GM18499 (cell line): ENCODE data around the gene LGALS7B.
"Not testable (repeated sequence)": the region's sequence is repeated elsewhere in the genome, so short reads cannot be mapped to it uniquely, and the experiment has no call there.

ENCODE experiments used
- ATAC-seq: cut with Tn5 transposase; IDR thresholded peaks from one replicate; pipeline ENCODE4 v1.9.1; 2021; ENCODE audit warnings: moderate number of reproducible peaks; ENCODE audit not compliant: insufficient read depth, unreplicated experiment

LGALS7B gene

DNA sequence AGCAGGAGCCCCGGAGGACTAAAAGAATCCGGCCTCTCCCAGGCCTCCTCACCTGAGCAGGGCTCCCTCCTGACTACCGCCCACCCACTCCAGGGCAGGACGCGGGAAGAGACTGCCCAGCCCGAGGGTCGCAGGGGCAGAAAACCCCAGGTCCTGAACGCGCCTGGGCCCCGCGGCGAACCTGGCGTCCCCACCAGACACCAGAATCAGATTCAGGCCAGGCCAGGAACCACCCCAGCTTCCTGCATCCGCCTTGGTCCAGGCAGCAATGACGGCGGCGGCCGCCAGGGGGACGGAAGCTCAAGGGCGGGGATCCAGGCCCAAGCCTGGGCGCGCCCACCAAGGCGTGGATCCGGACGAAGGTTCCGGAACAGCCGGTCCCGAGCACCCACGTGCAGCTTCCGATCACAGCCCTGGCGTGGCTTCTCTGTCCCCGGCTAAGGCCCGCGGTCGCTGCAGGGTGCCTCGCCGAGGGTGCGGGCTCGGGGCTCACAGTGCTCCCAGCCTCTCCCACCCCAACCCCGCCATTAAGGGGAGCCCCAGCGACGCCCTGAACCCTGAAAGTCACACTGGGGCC is 19.3 kb upstream of the LGALS7B start:
- ATAC-seq, result no peak

DNA sequence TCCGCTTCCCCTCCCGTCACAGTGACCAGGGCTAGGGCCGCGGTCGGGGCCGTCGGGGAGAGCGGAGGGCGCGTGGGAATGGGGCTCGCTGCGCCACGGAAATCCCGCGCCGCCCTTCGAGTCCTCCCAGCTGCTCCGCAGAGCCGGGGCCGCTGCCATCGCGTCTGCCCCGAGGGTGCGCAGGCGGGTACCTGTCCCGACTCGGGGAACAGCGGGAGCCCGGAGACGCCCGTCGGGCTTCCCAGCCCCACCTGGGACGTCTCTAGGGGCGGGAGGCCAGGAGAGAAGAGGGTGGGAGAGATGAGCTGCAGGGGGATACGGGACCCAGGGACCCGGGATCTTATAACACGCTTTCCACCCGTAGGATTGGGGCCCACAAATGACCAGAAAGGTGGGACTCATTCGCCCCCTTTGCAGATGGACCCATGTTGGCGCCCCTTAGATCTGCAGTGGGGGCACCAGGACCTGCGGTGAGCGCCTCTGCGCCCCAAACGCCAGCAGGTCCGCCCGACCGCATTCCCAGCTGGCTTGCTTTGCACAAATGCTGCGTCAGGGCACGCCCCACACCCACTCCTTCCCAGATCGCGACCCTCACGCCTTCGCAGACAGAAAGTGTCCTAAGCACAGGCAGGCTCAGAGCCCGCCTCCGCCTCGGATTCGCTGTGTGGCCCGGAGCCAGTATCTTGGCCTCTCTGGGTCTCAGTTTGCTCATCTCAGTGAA is 18.6 kb upstream of the LGALS7B start:
- not testable (repeated sequence) for ATAC-seq

DNA sequence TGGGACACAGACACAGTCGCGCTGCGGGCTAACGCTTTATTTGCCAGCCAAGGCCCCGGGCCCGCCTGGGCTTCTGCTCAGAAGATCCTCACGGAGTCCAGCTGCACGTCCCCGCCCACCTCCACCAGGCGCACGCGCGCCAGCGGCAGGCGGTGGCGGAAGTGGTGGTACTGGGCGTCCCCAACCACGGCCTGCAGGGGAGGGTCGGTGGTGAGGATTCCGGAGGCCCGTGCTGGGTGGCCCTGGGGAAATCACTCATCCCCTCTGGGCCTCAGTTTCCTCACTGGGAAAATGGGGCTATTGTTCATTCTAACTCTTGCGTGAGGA is 18.1 kb upstream of the LGALS7B start:
- ATAC-seq, result not testable (repeated sequence)

DNA sequence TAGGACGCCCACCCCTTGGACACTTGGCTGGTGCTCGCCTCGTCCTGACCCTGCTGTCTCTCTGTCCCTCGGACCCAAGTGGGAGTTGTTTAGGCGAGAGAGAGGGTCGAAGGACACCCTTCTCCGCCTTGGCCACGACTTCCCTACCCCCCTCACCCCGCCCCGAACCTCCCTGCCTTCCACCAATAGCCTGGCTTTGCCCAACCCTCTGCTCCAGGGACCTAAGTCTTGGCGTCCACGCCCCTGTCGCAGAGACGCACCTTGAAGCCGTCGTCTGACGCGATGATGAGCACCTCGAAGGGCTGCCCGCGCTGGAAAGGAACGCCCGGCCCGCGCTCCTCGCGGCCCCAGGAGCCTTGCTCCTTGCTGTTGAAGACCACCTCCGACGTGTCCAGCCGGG is 17.4 kb upstream of the LGALS7B start:
- ATAC-seq, result not testable (repeated sequence)

DNA sequence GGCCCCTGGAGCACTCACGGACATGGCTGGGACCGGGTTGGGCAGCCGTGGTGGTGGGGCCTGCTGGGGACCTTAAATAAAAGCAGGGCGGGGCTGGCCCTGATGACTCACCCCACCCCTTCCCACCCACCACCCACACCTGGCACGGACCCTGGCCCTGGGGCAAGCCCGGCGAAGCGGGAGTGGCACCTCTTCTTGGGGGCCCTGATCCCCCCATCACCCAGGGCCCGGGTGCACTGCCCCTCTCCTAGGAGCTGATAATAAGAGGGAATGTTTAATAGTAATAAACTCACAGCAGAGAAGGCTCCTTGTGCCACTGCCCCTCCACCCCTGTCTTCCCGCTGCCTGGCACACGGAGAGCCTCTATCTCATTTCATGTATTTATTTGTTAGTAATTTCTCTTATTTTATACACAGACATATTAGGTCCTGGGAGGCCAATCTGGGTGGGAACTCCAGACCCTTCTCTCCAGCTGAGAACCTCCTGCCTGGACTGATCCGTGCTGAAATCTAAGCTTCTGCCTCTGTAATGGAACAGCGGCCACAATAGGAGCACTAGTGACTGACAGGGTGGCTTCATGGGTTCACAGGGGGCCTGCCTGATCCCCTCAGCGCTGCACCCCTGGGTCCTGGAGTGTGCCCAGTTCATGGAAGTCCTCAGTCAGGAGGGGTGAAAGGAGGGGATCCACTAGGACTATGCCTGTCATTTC is 15.4 kb upstream of the LGALS7B start, which contains the start of gene LGALS7:
Gene LGALS7, minus strand, starts transcription at position 49 of the 709 bp plus-strand sequence. Its CDS starts 25 bp downstream, at position 24.
- ATAC-seq, result no peak

DNA sequence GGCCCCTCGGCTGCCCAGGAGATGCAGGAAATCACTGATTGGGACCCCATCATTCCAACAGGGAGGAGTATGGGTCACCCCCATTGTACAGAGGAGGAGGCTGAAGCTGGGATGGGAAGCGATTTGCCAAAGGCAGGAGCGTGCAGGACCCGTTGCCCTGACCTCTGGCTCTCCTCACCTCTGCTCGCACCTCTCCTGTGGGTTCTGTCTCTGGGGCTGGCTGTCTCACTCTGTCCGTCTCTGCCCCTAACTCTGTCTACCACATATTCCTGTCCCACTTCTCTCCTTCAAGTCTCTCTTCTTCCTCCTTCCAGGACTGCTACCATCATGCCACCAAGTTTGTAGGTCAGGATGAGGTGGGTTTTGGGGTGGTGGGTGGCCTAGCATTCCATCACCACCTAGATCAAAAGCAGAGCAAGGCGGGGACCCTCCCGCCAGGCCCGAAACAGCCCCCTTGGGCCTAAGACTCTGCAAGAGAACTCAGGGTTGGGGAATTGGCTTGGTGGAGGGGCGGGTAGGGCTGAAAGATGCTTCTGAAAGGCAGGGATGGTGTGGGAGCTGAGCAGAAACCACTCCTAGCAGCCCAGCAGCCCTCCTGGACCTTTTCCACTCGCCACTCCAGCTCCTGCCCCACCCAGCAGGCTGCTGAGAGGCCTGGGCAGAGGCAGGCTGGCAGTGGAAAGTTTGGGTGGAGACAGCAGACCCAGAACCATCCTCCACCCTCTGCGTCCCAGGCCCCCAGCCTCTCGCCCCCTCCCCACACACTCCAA is 14.6 kb upstream of the LGALS7B start:
- no peak for ATAC-seq

DNA sequence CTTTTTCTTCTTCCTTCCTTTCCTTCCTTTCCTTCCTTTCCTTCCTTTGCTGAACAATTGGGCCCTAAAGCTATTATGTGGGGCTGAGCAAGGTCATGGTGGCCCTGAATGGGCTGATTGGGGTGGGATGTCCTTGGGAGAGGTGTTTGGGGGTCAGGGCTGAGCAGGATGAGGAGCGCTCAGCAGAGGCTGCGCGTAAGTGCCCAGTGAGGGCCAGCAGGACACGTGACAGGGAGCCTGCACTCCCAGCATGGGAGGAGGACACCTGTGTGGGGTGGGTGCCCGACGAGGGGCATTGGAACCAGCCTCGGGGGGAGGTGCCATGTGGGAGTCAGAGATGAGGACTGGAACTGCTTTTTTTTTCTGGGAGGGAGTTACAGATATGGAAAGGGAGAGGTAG is 10.3 kb upstream of the LGALS7B start:
- ATAC-seq, result no peak

GRCh38 chr19:38780443-38780842 is 8.6 kb upstream of the LGALS7B start:
- ATAC-seq, result no peak

GRCh38 chr19:38781058-38781457 is 7.9 kb upstream of the LGALS7B start:
- ATAC-seq, result no peak

GRCh38 chr19:38782212-38782611 is 6.8 kb upstream of the LGALS7B start:
- not testable (repeated sequence) for ATAC-seq

DNA sequence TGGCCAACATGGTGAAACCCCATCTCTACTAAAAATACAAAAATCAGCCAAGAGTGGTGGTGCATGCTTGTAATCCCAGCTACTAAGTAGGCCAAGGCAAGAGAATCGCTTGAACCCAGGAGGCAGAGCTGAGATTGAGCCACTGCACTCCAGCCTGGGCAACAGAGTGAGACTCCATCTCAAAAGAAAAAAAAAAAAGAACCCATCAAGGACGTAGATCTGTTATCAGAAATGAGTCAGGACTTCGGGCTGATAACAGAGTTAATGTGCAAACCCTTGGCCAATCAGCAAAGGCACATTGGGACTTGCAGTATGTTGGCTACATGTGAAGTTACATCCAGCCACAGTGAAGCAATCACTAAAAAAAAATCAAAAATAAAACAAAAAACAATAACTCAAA is 4.8 kb upstream of the LGALS7B start:
- ATAC-seq, result no peak

DNA sequence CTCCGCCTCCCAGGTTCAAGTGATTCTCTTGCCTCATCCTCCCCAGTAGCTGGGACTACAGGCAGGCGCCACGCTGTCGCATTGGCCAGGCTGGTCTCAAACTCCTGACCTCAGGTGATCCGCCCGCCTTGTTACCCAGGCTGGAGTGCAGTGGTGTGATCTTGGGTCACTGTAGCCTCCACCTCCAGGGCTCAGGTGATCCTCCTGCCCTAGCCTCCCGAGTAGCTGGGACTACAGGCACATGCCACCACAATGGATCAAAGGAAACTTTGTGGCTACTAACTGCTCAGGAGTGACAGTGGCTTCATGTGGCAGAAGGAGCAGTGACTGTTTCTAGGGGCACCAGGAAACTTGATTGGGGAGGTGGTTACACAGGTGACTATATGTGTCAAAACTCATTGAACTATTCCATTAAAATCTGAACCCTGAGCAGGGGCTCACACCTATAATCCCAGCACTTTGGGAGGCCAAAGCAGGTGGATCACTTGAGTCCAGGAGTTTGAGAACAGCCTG is 3.8 kb upstream of the LGALS7B start:
- no peak for ATAC-seq

DNA sequence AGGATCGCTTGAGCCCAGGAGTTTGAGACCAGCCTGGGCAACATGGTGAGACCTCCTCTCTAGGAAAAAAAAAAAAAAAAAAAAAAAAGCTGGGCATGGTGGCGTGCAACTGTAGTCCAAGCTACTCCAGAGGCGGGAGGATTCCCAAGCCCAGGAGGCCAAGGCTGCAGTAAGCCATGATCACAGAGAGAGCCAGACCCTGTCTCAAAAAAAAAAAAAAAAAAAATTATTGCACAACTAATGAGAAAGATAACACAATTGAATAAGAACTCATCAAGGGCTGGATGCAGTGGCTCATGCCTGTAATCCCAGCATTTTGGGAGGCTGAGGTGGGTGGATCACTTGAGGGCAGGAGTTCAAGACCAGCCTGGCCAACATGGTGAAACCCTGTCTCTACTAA is 2.9 kb upstream of the LGALS7B start:
- ATAC-seq, result not testable (repeated sequence)

GRCh38 chr19:38786572-38787265 is 2.3 kb upstream of the LGALS7B start:
- ATAC-seq, result no peak

- not testable (repeated sequence) for ATAC-seq
These were observed 1.8 kb downstream of the LGALS7B start for GRCh38 chr19:38790507-38791403.

- not testable (repeated sequence) for ATAC-seq
These were observed 2.6 kb downstream of the LGALS7B start for GRCh38 chr19:38791451-38792064.

DNA sequence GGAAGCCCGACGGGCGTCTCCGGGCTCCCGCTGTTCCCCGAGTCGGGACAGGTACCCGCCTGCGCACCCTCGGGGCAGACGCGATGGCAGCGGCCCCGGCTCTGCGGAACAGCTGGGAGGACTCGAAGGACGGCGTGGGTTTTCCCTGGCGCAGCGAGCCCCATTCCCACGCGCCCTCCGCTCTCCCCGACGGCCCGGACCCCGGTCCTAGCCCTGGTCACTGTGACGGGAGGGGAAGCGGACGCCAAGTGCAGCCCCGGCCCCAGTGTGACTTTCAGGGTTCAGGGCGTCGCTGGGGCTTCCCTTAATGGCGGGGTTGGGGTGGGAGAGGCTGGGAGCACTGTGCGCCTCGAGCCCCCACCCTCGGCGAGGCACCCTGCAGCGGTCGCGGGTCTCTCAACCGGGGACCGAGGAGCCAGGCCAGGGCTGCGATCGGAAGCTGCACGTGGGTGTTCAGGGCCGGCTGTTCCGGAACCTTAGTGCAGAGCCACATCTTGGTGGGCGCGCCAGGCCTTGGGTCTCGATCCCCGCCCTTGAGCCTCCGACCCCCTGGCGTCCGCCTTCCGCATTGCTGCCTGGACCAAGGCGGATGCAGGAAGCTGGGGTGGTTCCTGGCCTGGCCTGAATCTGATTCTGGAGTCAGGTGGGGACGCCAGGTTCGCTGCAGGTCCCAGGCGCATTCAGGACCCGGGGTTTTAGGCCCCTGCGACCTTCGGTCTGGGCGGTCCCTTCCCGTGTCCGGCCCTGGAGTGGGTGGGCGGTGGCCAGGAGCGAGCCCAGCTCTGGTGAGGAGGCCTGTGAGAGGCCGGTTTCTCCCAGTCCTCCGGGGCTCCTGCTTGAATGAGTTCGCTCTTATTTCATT is 3.5 kb downstream of the LGALS7B start:
- no peak for ATAC-seq

GRCh38 chr19:38793177-38793576 is 4.2 kb downstream of the LGALS7B start:
- no peak for ATAC-seq
